Activated effector memory CD4-positive, alpha-beta T cell treated with anti-CD3 and anti-CD28 coated beads, Interleukin-2, amount 50 U/mL, for 16 hours (primary cell): ENCODE measurements around the gene PTPRN2.
"Not testable (repeated sequence)": the region's sequence is repeated elsewhere in the genome, so short reads cannot be mapped to it uniquely, and the experiment has no call there.

ENCODE experiments used
- DNase-seq: peaks from one replicate; pipeline ENCODE4 v3.0.0-alpha.2; 2020

Gene PTPRN2

GRCh38 chr7:157676456-157677255, 911.0 kb downstream of the PTPRN2 start:
- peak; percentile 57 for DNase-seq

GRCh38 chr7:157676001-157676400, 911.6 kb downstream of the PTPRN2 start:
- DNase-seq = peak; percentile 53

- no peak for DNase-seq
These were observed 912.1 kb downstream of the PTPRN2 start for GRCh38 chr7:157675427-157675927.

GRCh38 chr7:157674715-157675426, 912.8 kb downstream of the PTPRN2 start:
- peak; percentile 54 for DNase-seq

DNA sequence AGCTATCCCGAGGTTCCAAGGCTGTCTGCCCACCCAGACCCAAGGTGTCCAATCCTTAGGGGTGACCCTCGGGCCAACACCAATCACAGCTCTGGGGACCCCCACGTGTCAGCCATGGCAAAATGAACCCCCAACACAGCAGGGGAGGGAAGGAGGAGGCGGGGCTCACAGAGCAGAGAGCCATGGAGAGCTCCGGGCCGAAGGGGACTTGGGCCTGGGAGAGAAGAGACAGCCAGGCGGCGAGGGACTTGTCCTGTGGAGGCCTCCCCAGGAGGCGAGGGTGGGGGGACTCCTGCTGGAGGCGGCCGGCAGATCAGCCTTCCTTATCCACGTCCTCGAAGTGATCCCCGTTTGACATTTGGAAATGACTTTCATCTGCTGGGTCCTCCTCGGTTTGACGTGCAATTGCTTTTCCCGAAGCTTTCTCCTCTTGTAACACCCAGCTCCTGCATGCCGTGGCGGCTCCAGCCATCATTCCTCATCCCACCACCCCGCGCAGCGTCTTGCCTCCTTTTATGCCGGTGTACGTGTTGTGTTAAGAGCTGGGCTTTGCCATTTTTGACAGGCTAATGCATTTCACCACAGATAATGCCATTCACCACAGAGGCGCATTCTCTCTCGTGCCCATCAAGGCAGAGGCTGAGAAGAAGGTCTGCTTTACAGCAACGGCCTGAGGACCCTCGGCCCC, 913.5 kb downstream of the PTPRN2 start:
- peak; percentile 57 for DNase-seq

DNA sequence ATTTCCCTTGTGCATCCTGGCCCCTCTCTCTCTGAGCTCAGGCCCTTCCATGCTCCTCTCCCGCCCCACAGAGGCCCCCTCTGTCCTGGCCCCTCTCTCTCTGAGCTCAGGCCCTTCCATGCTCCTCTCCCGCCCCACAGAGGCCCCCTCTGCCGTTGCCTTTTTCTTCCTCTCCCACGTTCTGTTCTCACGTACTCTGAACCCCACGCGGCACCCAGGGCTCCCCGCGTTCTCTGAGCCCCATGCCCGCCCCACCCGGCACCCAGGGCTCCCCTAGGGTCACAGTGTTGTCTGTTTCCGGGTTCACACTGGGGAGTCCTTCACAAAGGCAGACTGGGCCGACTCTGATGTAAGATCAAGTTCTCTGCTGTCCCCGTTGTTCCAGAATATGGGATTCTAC, 914.0 kb downstream of the PTPRN2 start:
- no peak for DNase-seq

DNA sequence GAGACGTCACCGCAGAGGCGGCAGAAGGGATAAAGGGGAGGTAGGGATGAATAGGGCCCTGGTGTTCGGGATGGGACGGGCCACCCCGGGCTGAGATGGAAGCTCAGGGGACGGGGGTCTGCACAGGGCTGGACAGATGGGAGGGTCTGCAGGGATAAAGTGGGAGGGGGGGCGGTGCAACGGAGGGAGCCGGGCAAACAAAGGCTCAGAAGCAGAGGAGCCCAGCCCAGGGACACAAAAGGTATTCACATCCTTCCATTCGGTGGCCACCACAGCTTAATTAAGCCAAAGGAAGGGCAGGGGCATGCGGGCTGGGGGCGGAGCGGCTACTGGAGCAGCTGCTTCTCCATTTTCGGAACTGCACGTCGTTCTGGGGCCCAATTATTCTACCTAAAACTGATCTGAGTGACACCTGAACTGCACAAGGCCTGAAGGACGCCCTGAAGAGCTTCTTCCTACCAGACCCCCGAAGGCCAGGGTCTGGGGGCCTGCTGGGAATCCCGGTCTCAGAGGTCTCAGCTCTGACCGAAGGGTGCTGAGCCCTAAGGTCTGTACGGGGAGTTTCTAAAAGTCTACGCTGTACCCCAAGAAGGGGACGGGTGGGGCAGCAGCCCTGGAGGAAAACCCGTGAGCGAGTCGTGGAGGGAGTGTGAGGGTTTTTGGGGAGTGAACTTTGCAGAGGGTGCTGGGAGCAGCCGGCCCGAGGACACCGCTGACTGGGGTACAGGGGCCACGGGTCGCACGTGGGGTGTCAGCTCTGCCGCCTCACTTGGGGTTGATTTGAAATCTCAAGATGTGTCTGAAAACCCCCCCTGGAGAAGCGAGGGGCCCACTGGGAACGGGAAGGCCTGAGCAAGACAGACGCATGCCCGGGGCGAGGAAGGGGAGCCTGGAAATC, 916.0 kb downstream of the PTPRN2 start:
- DNase-seq = peak; percentile 49

- DNase-seq = peak; percentile 42
These were observed 916.9 kb downstream of the PTPRN2 start for GRCh38 chr7:157670490-157671357.

DNA sequence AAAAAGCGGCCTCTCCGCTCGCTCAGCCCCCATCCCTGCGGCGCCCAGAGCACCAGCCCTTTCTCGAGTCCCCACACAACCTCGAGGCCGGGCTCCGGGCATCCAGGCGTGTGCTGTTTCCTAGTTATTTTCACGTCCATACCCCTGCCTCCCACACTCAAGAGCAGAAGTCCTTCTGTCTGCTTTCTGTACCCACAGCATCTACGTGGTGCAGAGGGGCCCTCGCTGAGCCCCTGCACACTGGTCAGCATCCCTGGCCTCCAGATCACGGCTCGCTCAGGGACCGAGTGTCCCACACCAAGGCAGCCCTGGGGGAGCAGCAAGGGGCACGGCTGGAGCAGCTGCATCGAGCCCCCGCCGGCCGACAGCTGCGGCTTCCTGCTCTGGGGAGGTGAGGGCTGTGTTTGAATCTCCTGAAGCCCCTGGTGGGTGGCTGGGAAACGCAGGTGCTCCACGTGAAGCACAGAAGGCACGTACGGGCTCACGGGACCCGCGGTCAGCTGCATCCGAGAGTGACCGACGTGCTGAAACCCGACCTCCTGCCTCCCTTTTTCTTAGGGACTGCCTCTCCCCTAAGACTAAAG, 917.8 kb downstream of the PTPRN2 start:
- no peak for DNase-seq

DNA sequence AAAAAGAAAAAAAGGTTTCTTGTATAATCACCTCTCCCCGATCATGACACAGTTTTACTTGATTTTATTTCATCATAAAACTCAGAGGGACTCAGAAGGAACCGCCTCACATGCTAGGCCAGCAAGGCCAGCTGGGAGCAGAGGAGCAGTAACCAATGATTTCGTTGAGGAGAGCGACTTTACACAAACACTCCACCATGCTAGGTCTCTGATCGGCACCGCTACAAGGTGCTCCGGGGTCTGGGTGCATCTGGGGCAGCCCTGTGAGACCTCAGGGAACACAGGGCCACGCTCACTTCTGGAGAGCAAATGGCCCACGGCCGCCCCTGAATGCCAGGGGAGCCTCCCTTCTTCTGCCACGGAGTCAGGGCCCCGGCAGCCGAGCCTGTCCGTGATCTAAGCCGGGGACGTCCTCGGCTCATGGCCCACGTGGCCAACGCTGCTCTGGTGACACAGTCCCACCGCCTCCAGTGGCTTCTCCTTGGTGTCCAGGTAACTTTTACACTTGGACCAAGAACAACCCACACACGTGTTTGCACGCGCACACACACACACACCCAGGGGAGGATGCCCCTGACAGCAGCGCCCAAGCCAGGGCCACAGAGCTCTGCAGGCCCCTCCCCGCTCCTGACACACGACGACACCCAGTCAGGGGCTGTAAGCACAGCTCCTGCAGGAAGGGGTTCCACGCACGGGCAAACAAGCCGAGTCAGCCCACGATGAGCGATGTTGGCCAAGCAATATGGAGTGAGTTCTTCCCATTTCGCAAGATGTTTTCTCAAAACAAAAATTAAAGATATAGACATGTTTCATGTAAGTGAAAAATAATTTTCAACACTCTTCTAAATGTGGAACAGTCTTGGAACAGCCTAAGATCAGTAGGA, 918.5 kb downstream of the PTPRN2 start:
- DNase-seq = no peak

DNA sequence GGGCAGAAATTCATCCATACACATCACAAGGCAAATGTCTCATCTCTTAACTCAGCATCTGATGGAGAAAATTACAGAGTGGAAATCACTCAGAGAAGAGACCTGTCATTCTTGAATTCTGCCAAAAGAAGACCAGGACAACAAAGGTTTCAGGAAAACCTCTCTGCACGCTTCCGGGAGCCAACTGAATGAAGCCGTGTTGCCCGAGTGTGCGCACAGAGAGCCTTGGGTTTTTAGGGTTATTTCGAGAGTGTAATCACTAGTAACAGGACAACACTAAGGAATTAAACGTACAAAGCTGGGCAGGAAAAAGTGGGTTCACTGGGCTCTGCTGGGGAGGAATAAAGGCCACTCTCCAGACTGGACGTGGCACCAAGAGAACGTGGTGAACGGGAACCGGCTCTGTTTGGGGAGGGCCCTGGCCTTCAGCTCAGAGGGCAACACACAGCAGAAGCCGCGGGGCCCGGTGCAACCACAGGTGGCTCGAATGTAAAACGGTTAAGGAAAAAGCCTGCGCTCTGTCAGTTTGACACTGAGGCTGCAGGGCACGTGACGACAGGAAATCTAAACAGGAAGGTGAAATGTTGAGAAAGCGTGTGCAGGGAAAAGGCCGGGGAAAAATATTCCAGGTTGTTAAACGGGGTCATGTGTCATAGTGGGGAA, 919.3 kb downstream of the PTPRN2 start:
- no peak for DNase-seq

GRCh38 chr7:157667731-157668130, 919.9 kb downstream of the PTPRN2 start:
- no peak for DNase-seq

GRCh38 chr7:157667261-157667660, 920.4 kb downstream of the PTPRN2 start:
- DNase-seq = no peak

- DNase-seq = no peak
These were observed 921.0 kb downstream of the PTPRN2 start for GRCh38 chr7:157666530-157667040.

DNA sequence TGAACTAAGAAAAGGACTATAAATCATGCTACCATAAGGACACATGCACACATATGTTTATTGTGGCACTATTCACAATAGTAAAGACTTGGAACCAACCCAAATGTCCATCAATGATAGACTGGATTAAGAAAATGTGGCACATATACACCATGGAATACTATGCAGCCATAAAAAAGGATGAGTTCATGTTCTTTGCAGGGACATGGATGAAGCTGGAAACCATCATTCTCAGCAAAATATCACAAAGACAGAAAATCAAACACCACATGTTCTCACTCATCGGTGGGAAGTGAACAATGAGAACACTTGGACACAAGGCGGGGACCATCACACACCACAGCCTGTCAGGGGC, 922.0 kb downstream of the PTPRN2 start:
- not testable (repeated sequence) for DNase-seq

DNA sequence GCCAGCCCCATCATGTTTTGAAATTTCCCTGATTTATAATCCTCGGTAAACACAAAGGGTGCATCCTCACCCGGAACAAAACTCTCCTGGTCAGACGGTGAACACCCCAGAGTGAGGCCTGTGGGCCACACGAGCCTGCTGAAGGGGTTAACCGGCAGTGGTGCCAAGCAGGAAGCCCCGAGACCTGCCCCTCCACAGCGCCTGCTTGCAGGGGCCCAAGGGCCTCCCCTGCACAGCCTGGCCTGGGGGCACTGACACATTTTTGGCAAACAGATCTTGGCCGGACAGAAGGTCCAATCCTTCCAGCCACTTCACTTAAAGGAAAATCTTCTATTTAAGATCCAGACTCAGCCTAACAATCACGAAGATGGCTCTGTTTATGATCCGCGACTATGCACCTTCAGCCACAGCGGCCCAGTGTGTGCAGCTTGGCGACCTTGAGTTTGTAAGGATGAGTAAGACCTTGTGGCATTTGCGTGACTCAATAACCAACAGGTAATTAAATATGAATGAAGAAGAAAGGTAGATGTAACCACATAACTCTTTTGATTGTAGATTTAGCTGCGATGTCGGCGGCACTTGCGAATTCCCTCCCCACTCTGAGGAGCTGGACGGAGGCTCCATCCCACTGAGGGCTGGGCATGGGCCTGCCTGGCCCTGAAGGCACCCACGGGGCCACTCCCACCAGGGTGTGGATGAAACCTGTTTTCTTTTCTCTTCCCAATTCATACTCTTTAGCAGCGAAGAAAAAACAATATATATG, 922.6 kb downstream of the PTPRN2 start:
- no peak for DNase-seq

DNA sequence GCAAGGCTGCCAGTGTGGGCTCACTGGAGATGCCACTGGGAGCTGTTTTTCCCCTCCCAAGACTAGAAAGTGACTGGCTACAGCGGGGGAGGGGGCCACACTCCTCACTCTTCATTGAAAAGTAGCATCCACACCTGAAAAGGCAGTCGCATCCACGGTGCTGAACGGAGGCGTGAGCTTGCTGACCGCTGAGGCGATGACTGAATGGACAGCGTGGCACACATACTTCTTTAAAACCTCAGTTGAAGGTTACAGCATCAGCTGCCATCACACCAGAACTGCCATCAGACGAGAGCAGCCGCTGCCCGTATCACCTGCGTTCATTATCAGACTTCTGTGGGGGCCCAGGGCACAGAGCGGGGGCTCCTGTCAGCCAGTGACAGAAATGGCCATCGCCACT, 923.6 kb downstream of the PTPRN2 start:
- no peak for DNase-seq

- DNase-seq = peak; percentile 49
These were observed 924.5 kb downstream of the PTPRN2 start for GRCh38 chr7:157662981-157663716.
